MM.1S (cell line): ENCODE measurements around the gene LRRC31.

Source experiments
- CTCF ChIP-seq: fragments of 300-600 bp; sonication (generic); IDR thresholded peaks from 2 replicates; pipeline ENCODE4 v1.5.1; 2016; ENCODE audit warnings: antibody characterized with exemption, low read length, mixed read lengths
- EZH2phosphoT487 ChIP-seq: fragments of 300-600 bp; sonication (generic); IDR thresholded peaks from 2 replicates; pipeline ENCODE4 v1.6.1; 2018; ENCODE audit warnings: antibody characterized with exemption, low read length

GRCh38 chr3:169813757-169814517 is 55.8 kb downstream of the LRRC31 start:
- TF ChIP-seq CTCF (peak; percentile 92), EZH2phosphoT487 (no peak)
